HCT116 (cell line): Measurements from ENCODE around the gene FREM1. TPM values are rescaled to one million over a fixed set of nuclear protein-coding genes. Genes with fewer than 3 reads are reported as not detected.

ENCODE experiments used
- ATAC-seq: fragments of 200-7000 bp; cut with Tn5 transposase; 2 replicates; pipeline ENCODE4 v1.9.1; 2020; ENCODE audit warnings: mild to moderate bottlenecking, moderate library complexity
- BruUV-seq: library from RNA; stranded (reverse); fragments of 400-500 nt; replicated peaks from 2 replicates; lab custom pipeline; 2021; lab: Mats Ljungman, UMichigan
- CTCF ChIA-PET: fragments of 300-600 bp; sonication (Branson Sonifier 250); formaldehyde crosslinking; loops from one replicate; lab custom pipeline; 2021; ENCODE audit warnings: antibody characterized with exemption; lab: Charles Lee
- POLR2A ChIA-PET: fragments of 300-600, 350-600 bp; sonication (Branson Sonifier 250); formaldehyde crosslinking; loops from one replicate; lab custom pipeline; 2021; ENCODE audit warnings: antibody characterized with exemption; lab: Charles Lee
- RAD21 ChIA-PET, 2 experiments: fragments of 300-600 bp; sonication (Branson Sonifier 250); formaldehyde crosslinking; loops; one replicate each; lab custom pipeline; 2023; ENCODE audit warnings: low total read pairs in 2 of 2; ENCODE audit not compliant: uncharacterized antibody in 2 of 2, unreplicated experiment in 2 of 2, low non-redundant PET in 1 of 2; lab: Charles Lee
- DNase-seq: peaks from one replicate; pipeline ENCODE4 v3.0.0-alpha.2; 2010; ENCODE audit warnings: low read depth, low spot score
- H2AFZ ChIP-seq: fragments of 200-600 bp; shearing (Covaris generic), sonication (generic); 2 replicates; pipeline ENCODE4 v1.6.1; 2017; ENCODE audit warnings: low read depth, mixed run types, mixed read lengths, antibody characterized with exemption, low read length; ENCODE audit not compliant: poor library complexity, severe bottlenecking
- H3K27ac ChIP-seq: 2 replicates; pipeline ENCODE4 v1.5.1; 2012; ENCODE audit warnings: low read depth, low read length
- H3K27me3 ChIP-seq: fragments of 200-600 bp; sonication (generic); 2 replicates; pipeline ENCODE4 v1.6.1; 2016; ENCODE audit warnings: mixed run types, low read length, mixed read lengths; ENCODE audit not compliant: insufficient read depth
- H3K36me3 ChIP-seq, 2 experiments: fragments of 200-500 bp in 1 of 2; fragments of 200-600 bp in 1 of 2; sonication (Bioruptor generic) in 1 of 2; sonication (generic) in 1 of 2; 2 replicates each; pipeline versions ENCODE4 v1.5.1 to v1.6.1; 2014 to 2016; ENCODE audit warnings: low read length in 2 of 2, inconsistent platforms in 1 of 2, mixed read lengths in 1 of 2, mixed run types in 1 of 2; ENCODE audit not compliant: insufficient read depth in 2 of 2, control insufficient read depth in 1 of 2
- H3K4me1 ChIP-seq, 2 experiments: fragments of 200-600 bp in 1 of 2; sonication (generic) in 1 of 2; 2 replicates each; pipeline versions ENCODE4 v1.5.1 to v1.6.1; 2012 to 2017; ENCODE audit warnings: low read length in 2 of 2, inconsistent platforms in 1 of 2, mild to moderate bottlenecking in 1 of 2, mixed read lengths in 1 of 2, mixed run types in 1 of 2, moderate library complexity in 1 of 2; ENCODE audit not compliant: insufficient read depth in 2 of 2, control insufficient read depth in 1 of 2
- H3K4me2 ChIP-seq: fragments of 200-600 bp; sonication (generic); 2 replicates; pipeline ENCODE4 v1.6.1; 2017; ENCODE audit warnings: mixed run types, low read length, mixed read lengths
- H3K4me3 ChIP-seq, 2 experiments: fragments of 200-600 bp in 1 of 2; sonication (generic) in 1 of 2; replicated peaks in 1 of 2; 2 replicates each; pipeline ENCODE4 v1.5.1; 2011 to 2016; ENCODE audit warnings: low read length in 2 of 2, control low read depth in 1 of 2, low read depth in 1 of 2, mild to moderate bottlenecking in 1 of 2, mixed read lengths in 1 of 2, mixed run types in 1 of 2
- H3K79me2 ChIP-seq: fragments of 200-600 bp; sonication (generic); 2 replicates; pipeline ENCODE4 v1.6.1; 2017; ENCODE audit warnings: mild to moderate bottlenecking, mixed run types, low read length, moderate library complexity, mixed read lengths; ENCODE audit not compliant: insufficient read depth
- H3K9ac ChIP-seq: fragments of 200-600 bp; sonication (generic); 2 replicates; pipeline ENCODE4 v1.6.1; 2016; ENCODE audit warnings: low read length, mixed read lengths
- H3K9me2 ChIP-seq: fragments of 200-600 bp; sonication (generic), shearing (Covaris generic); 2 replicates; pipeline ENCODE4 v1.6.1; 2017; ENCODE audit warnings: mixed run types, mild to moderate bottlenecking, moderate library complexity; ENCODE audit not compliant: insufficient read depth
- H3K9me3 ChIP-seq, 2 experiments: fragments of 200-500 bp in 1 of 2; fragments of 200-600 bp in 1 of 2; sonication (Bioruptor generic) in 1 of 2; sonication (generic) in 1 of 2; 2 replicates each; pipeline ENCODE4 v1.6.1; 2014 to 2017; ENCODE audit warnings: low read length in 2 of 2, mixed read lengths in 2 of 2, inconsistent platforms in 1 of 2, low read depth in 1 of 2, mild to moderate bottlenecking in 1 of 2, mixed run types in 1 of 2, moderate library complexity in 1 of 2; ENCODE audit not compliant: control insufficient read depth in 1 of 2, insufficient read depth in 1 of 2
- H4K20me1 ChIP-seq: fragments of 200-600 bp; sonication (generic), shearing (Covaris generic); 2 replicates; pipeline ENCODE4 v1.6.1; 2017; ENCODE audit warnings: mixed run types, mild to moderate bottlenecking, moderate library complexity; ENCODE audit not compliant: insufficient read depth
- CEBPB ChIP-seq: IDR thresholded peaks from 2 replicates; pipeline ENCODE4 v1.6.1; 2012; ENCODE audit warnings: low read depth
- ELF1 ChIP-seq: IDR thresholded peaks from 2 replicates; pipeline ENCODE4 v1.6.1; 2012; ENCODE audit warnings: low read depth, borderline replicate concordance
- EZH2phosphoT487 ChIP-seq: fragments of 200-600 bp; IDR thresholded peaks from 2 replicates; pipeline ENCODE4 v1.6.1; 2018; ENCODE audit warnings: antibody characterized with exemption, borderline replicate concordance
- JUND ChIP-seq: IDR thresholded peaks from 2 replicates; pipeline ENCODE4 v1.6.1; 2012
- POLR2A ChIP-seq: IDR thresholded peaks from 2 replicates; pipeline ENCODE4 v1.7.0; 2011; ENCODE audit warnings: borderline replicate concordance; ENCODE audit not compliant: insufficient read depth, insufficient read length; ENCODE audit errors: extremely low read depth
- POLR2AphosphoS5 ChIP-seq: IDR thresholded peaks from 2 replicates; pipeline ENCODE4 v1.6.1; 2011; ENCODE audit warnings: mild to moderate bottlenecking, low read depth, low read length, moderate library complexity
- RAD21 ChIP-seq: IDR thresholded peaks from 2 replicates; pipeline ENCODE4 v1.6.1; 2012; ENCODE audit warnings: low read depth, mild to moderate bottlenecking
- SIN3A ChIP-seq: IDR thresholded peaks from 2 replicates; pipeline ENCODE4 v1.6.1; 2012; ENCODE audit warnings: low read depth
- TCF7L2 ChIP-seq: IDR thresholded peaks from 2 replicates; pipeline ENCODE4 v1.7.0; 2011; ENCODE audit warnings: borderline replicate concordance, inconsistent platforms; ENCODE audit not compliant: insufficient read depth, insufficient read length; ENCODE audit errors: extremely low read depth
- YY1 ChIP-seq: IDR thresholded peaks from 2 replicates; pipeline ENCODE4 v1.6.1; 2011; ENCODE audit warnings: low read length, low read depth, moderate library complexity, mild to moderate bottlenecking; ENCODE audit not compliant: insufficient replicate concordance; ENCODE audit errors: extremely low read depth
- ZNF274 ChIP-seq: fragments of 200-500 bp; sonication (Bioruptor generic); IDR thresholded peaks from 2 replicates; pipeline ENCODE4 v1.6.1; 2014; ENCODE audit warnings: mild to moderate bottlenecking, low read depth, low read length, inconsistent platforms
- intact Hi-C: fragments of 100-400 bp; cut with micrococcal nuclease; formaldehyde crosslinking; loops from 2 replicates; pipeline ENCODE4 v1.10.0; 2022
- total RNA-seq: library from RNA; stranded (reverse); gene quantifications from one replicate; pipeline ENCODE4 v1.2.1, GENCODE V29; 2021; ENCODE audit not compliant: unreplicated experiment
- TF ChIP-seq, protein P1 (sequence below): IDR thresholded peaks from 2 replicates; pipeline ENCODE4 v1.6.1; 2012; ENCODE audit warnings: low read depth
- TF ChIP-seq, protein P2 (sequence below), 3 experiments: fragments of 200-600 bp in 1 of 3; sonication (generic) in 1 of 3; IDR thresholded peaks in 2 of 3; conservative IDR thresholded peaks in 1 of 3; 2 replicates each; pipeline ENCODE4 v1.5.1; 2012 to 2017; ENCODE audit warnings: low read depth in 2 of 3, low read length in 2 of 3, antibody characterized with exemption in 1 of 3, borderline replicate concordance in 1 of 3, control low read depth in 1 of 3, mild to moderate bottlenecking in 1 of 3, mixed read lengths in 1 of 3, mixed run types in 1 of 3, moderate library complexity in 1 of 3; ENCODE audit not compliant: insufficient read depth in 1 of 3
- TF ChIP-seq, protein P3 (sequence below): IDR thresholded peaks from 2 replicates; pipeline ENCODE4 v1.6.1; 2012

The FREM1 gene
- total RNA-seq, 1 experiment from 2014 or later, result 0.12 TPM

DNA sequence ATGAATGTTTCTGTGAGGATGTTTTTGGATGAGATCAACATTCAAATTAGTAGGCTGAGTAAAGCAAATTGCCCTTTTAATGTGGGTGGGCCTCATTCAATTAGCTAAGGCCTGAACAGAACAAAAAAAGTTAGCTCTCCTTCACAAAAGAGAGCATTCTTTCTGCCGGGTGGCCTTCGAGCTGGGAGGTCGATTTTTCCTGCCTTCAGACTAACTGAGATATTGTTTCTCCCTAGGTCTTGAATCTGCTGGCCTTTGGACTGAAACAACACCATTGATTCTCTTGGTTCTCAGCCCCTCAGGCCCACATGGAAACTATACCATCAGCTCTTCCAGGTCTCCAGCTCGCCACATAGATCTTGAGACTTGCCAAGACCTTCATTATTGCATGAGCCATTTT, 29.1 kb upstream of the FREM1 start:
- POLR2A ChIA-PET, result no interaction called here
- Histone ChIP-seq H4K20me1 (no peaks in the 10 kb centered on the region), H2AFZ (no peak overlapping the region), H3K27me3 (peaks cover 6% of the 10 kb centered on the region; the same call in 1 of the 2 replicates), H3K36me3 (no peaks in the 10 kb centered on the region), H3K4me2 (no peak overlapping the region), H3K4me1 (no peaks in the 10 kb centered on the region), H3K27ac (no peak overlapping the region), H3K9me3 (no peaks in the 10 kb centered on the region), H3K79me2 (no peaks in the 10 kb centered on the region), H3K9me2 (no peaks in the 10 kb centered on the region), H3K4me3 (no peak overlapping the region), H3K9ac (no peak overlapping the region)
- TF ChIP-seq RAD21 (no peak), SIN3A (no peak)
- no peak for ATAC-seq
- intact Hi-C loops, result no loop called here
- CTCF ChIA-PET, result no interaction called here
- RAD21 ChIA-PET, result no interaction called here
- BruUV-seq, result no TSS peak
- no peak for DNase-seq

DNA sequence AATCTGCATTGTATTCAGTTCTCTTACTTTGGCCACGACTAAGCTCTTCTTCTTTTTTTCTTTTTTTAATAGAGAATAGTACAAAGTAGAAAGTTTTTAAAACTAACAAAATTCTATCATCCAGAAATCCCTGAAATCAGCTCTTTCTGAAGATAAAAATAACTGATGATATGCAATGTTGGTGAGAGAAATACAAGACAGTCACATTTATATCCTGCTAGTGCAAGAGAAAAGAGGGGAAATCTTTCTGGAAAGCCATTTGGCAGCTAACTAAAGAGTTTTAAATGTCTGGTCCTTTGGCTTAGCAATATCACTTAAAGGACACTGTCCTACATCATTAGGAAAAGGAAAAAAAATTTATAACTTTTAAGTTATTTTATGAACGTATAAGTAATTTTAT, 27.0 kb upstream of the FREM1 start:
- RAD21 ChIA-PET, result no interaction called here
- H3K79me2 ChIP-seq, result no peaks in the 10 kb centered on the region
- no peaks in the 10 kb centered on the region for H3K9me2 ChIP-seq
- H3K27me3 ChIP-seq, result peaks cover under 1% of the 10 kb centered on the region; the same call in 1 of the 2 replicates
- no peaks in the 10 kb centered on the region for H3K9me3 ChIP-seq
- no peak overlapping the region for H3K4me2 ChIP-seq
- intact Hi-C loops, result no loop called here
- POLR2A ChIA-PET, result no interaction called here
- H2AFZ ChIP-seq, result no peak overlapping the region
- no peaks in the 10 kb centered on the region for H3K36me3 ChIP-seq
- ATAC-seq (no peak), DNase-seq (no peak)
- H3K9ac ChIP-seq, result no peak overlapping the region
- H3K27ac ChIP-seq, result no peak overlapping the region
- H4K20me1 ChIP-seq, result no peaks in the 10 kb centered on the region
- TF ChIP-seq POLR2A, result no peak
- TF ChIP-seq, protein P1, sequence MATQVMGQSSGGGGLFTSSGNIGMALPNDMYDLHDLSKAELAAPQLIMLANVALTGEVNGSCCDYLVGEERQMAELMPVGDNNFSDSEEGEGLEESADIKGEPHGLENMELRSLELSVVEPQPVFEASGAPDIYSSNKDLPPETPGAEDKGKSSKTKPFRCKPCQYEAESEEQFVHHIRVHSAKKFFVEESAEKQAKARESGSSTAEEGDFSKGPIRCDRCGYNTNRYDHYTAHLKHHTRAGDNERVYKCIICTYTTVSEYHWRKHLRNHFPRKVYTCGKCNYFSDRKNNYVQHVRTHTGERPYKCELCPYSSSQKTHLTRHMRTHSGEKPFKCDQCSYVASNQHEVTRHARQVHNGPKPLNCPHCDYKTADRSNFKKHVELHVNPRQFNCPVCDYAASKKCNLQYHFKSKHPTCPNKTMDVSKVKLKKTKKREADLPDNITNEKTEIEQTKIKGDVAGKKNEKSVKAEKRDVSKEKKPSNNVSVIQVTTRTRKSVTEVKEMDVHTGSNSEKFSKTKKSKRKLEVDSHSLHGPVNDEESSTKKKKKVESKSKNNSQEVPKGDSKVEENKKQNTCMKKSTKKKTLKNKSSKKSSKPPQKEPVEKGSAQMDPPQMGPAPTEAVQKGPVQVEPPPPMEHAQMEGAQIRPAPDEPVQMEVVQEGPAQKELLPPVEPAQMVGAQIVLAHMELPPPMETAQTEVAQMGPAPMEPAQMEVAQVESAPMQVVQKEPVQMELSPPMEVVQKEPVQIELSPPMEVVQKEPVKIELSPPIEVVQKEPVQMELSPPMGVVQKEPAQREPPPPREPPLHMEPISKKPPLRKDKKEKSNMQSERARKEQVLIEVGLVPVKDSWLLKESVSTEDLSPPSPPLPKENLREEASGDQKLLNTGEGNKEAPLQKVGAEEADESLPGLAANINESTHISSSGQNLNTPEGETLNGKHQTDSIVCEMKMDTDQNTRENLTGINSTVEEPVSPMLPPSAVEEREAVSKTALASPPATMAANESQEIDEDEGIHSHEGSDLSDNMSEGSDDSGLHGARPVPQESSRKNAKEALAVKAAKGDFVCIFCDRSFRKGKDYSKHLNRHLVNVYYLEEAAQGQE, result no peak
- TF ChIP-seq, protein P2, sequence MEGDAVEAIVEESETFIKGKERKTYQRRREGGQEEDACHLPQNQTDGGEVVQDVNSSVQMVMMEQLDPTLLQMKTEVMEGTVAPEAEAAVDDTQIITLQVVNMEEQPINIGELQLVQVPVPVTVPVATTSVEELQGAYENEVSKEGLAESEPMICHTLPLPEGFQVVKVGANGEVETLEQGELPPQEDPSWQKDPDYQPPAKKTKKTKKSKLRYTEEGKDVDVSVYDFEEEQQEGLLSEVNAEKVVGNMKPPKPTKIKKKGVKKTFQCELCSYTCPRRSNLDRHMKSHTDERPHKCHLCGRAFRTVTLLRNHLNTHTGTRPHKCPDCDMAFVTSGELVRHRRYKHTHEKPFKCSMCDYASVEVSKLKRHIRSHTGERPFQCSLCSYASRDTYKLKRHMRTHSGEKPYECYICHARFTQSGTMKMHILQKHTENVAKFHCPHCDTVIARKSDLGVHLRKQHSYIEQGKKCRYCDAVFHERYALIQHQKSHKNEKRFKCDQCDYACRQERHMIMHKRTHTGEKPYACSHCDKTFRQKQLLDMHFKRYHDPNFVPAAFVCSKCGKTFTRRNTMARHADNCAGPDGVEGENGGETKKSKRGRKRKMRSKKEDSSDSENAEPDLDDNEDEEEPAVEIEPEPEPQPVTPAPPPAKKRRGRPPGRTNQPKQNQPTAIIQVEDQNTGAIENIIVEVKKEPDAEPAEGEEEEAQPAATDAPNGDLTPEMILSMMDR (IDR thresholded peaks at IDR 0.05 in 2 of 3, conservative IDR thresholded peaks at IDR 0.05 in 1 of 3; ENCODE audit: borderline replicate concordance in 1 of 3, insufficient read depth in 1 of 3, low read depth in 2 of 3, low read length in 2 of 3), result no peak
- TF ChIP-seq ELF1, result no peak
- TF ChIP-seq TCF7L2, result no peak
- no peak for TF ChIP-seq ZNF274
- TF ChIP-seq CEBPB, result no peak
- no peak for TF ChIP-seq POLR2AphosphoS5
- no peak for TF ChIP-seq EZH2phosphoT487
- TF ChIP-seq, protein P3, sequence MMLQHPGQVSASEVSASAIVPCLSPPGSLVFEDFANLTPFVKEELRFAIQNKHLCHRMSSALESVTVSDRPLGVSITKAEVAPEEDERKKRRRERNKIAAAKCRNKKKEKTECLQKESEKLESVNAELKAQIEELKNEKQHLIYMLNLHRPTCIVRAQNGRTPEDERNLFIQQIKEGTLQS, result no peak
- no peak for TF ChIP-seq JUND
- no peak for TF ChIP-seq YY1
- no peak overlapping the region for H3K4me3 ChIP-seq
- no peaks in the 10 kb centered on the region for H3K4me1 ChIP-seq
- no TSS peak for BruUV-seq
- CTCF ChIA-PET, result no interaction called here
